GM12878 (cell line): Measurements from ENCODE around the gene CASK. TPM values are rescaled to one million over a fixed set of nuclear protein-coding genes. Genes with fewer than 3 reads are reported as not detected.

Experiments
- ATAC-seq: fragments of 200-7000 bp; cut with Tn5 transposase; 3 replicates; pipeline ENCODE4 v1.9.1; 2020; ENCODE audit warnings: mild to moderate bottlenecking, moderate library complexity
- BruUV-seq: library from RNA; stranded (reverse); fragments of 400-500 nt; replicated peaks from 2 replicates; lab custom pipeline; 2021; lab: Mats Ljungman, UMichigan
- CTCF ChIA-PET: fragments of 300-600 bp; sonication (Branson Sonifier 250); formaldehyde crosslinking; extraction: SDS; loops from one replicate; lab custom pipeline; 2021; ENCODE audit warnings: inconsistent platforms; lab: Yijun Ruan, JAX
- POLR2A ChIA-PET: fragments of 350-600 bp; formaldehyde crosslinking; extraction: SDS; loops from one replicate; lab custom pipeline; 2021; ENCODE audit warnings: inconsistent platforms; lab: Charles Lee
- RAD21 ChIA-PET: fragments of 300-600 bp; sonication (Branson Sonifier 250); formaldehyde crosslinking; loops from one replicate; lab custom pipeline; 2023; ENCODE audit warnings: antibody characterized with exemption; ENCODE audit not compliant: unreplicated experiment; lab: Charles Lee
- SMC1A ChIA-PET: fragments of 300-600 bp; sonication (Branson Sonifier 250); formaldehyde crosslinking; loops from one replicate; lab custom pipeline; 2023; ENCODE audit not compliant: unreplicated experiment, uncharacterized antibody; lab: Charles Lee
- DNase-seq: peaks from one replicate; pipeline ENCODE4 v3.0.0-alpha.2; 2011; ENCODE audit warnings: low read depth, low spot score
- FAIRE-seq: peaks from 3 replicates; lab custom pipeline; 2011; peaks lifted over from hg19 to GRCh38; lab: Jason Lieb, UNC
- H2AFZ ChIP-seq: 2 replicates; pipeline ENCODE4 v1.6.0; 2011; ENCODE audit warnings: low read depth, low read length, control low read depth; ENCODE audit not compliant: control insufficient read depth
- H3K27ac ChIP-seq: 2 replicates; pipeline ENCODE4 v1.5.1; 2011; ENCODE audit warnings: control low read depth; ENCODE audit not compliant: control insufficient read depth, insufficient read depth
- H3K27me3 ChIP-seq, 2 experiments: replicated peaks in 1 of 2; 2 replicates each; pipeline versions ENCODE4 v1.6.0 to v1.6.1; 2011; ENCODE audit warnings: low read length in 1 of 2; ENCODE audit not compliant: control insufficient read depth in 2 of 2, insufficient read depth in 2 of 2
- H3K36me3 ChIP-seq, 2 experiments: 2 replicates each; pipeline ENCODE4 v1.5.1; 2011; ENCODE audit warnings: low read length in 1 of 2; ENCODE audit not compliant: control insufficient read depth in 2 of 2, insufficient read depth in 2 of 2
- H3K4me1 ChIP-seq: 2 replicates; pipeline ENCODE4 v1.6.1; 2011; ENCODE audit warnings: mild to moderate bottlenecking, low read length, moderate library complexity, mixed read lengths; ENCODE audit not compliant: control insufficient read depth, insufficient read depth
- H3K4me2 ChIP-seq: 2 replicates; pipeline ENCODE4 v1.6.0; 2011; ENCODE audit warnings: control low read depth; ENCODE audit not compliant: control insufficient read depth, insufficient read depth
- H3K4me3 ChIP-seq: fragments of 200-600 bp; sonication (generic); 2 replicates; pipeline ENCODE4 v1.5.1; 2016
- H3K79me2 ChIP-seq: 2 replicates; pipeline ENCODE4 v1.6.0; 2011; ENCODE audit warnings: low read length; ENCODE audit not compliant: control insufficient read depth, insufficient read depth
- H3K9ac ChIP-seq: 2 replicates; pipeline ENCODE4 v1.8.0; 2011; ENCODE audit warnings: low read length, control low read depth, mixed read lengths; ENCODE audit not compliant: control insufficient read depth, insufficient read depth
- H3K9me3 ChIP-seq: replicated peaks from 3 replicates; pipeline ENCODE4 v1.5.1; 2011; ENCODE audit warnings: mild to moderate bottlenecking, low read length; ENCODE audit not compliant: control insufficient read depth, insufficient read depth
- H4K20me1 ChIP-seq: 2 replicates; pipeline ENCODE4 v1.6.0; 2011; ENCODE audit not compliant: control insufficient read depth, insufficient read depth
- BHLHE40 ChIP-seq, 2 experiments: fragments of 450-650 bp in 1 of 2; IDR thresholded peaks; 2 replicates each; pipeline ENCODE4 v1.6.1; 2011 to 2017; ENCODE audit warnings: low read depth in 2 of 2, borderline replicate concordance in 1 of 2, improper control_type of control experiment in 1 of 2, low read length in 1 of 2, mild to moderate bottlenecking in 1 of 2
- EP300 ChIP-seq, 2 experiments: fragments of 150-350 bp in 1 of 2; IDR thresholded peaks; 2 replicates each; pipeline ENCODE4 v1.6.1; 2011 to 2012; ENCODE audit warnings: low read depth in 2 of 2, low read length in 2 of 2, borderline replicate concordance in 1 of 2, improper control_type of control experiment in 1 of 2, inconsistent platforms in 1 of 2; ENCODE audit not compliant: control insufficient read depth in 1 of 2
- HDAC6 ChIP-seq: fragments of 200-600 bp; sonication (generic); IDR thresholded peaks from one replicate; pipeline ENCODE4 v1.8.0; 2017; ENCODE audit warnings: antibody characterized with exemption; ENCODE audit not compliant: unreplicated experiment
- HDGF ChIP-seq: fragments of 450-650 bp; IDR thresholded peaks from 2 replicates; pipeline ENCODE4 v1.6.1; 2016; ENCODE audit warnings: antibody characterized with exemption
- HSF1 ChIP-seq: fragments of 150-350 bp; IDR thresholded peaks from 2 replicates; pipeline ENCODE4 v1.6.1; 2014; ENCODE audit warnings: mild to moderate bottlenecking, low read depth, low read length
- NFXL1 ChIP-seq: fragments of 450-650 bp; IDR thresholded peaks from 2 replicates; pipeline ENCODE4 v1.6.1; 2017; ENCODE audit warnings: antibody characterized with exemption, mild to moderate bottlenecking, borderline replicate concordance
- SP1 ChIP-seq: IDR thresholded peaks from one replicate; pipeline ENCODE4 v1.6.1; 2011; ENCODE audit warnings: low read depth, low read length
- SREBF1 ChIP-seq: IDR thresholded peaks from 2 replicates; pipeline ENCODE4 v1.6.1; 2012; ENCODE audit warnings: mild to moderate bottlenecking, low read length
- YY1 ChIP-seq: IDR thresholded peaks from 2 replicates; pipeline ENCODE4 v1.6.1; 2011; ENCODE audit warnings: low read depth, mild to moderate bottlenecking, low read length
- ZNF217 ChIP-seq: fragments of 450-650 bp; IDR thresholded peaks from 2 replicates; pipeline ENCODE4 v1.6.1; 2017; ENCODE audit warnings: antibody characterized with exemption, mild to moderate bottlenecking
- WGBS: methylation state at CpG from one replicate; pipeline ENCODE4 v1.1.6; 2016; ENCODE audit warnings: low lambda C conversion rate; ENCODE audit not compliant: insufficient replicate concordance, insufficient coverage; ENCODE audit errors: missing lambda C conversion rate; 5-methylcytosine and 5-hydroxymethylcytosine counted together
- in situ Hi-C: fragments of 300-500 bp; cut with MboI; formaldehyde crosslinking; loops from 9 replicates; pipeline ENCODE4 v1.14.3; 2018; ENCODE audit warnings: mixed read lengths
- intact Hi-C: fragments of 100-400 bp; cut with micrococcal nuclease; formaldehyde crosslinking; loops from one replicate; pipeline ENCODE4 v1.14.2; 2022; ENCODE audit not compliant: unreplicated experiment
- polyA plus RNA-seq, 11 experiments: library from polyadenylated mRNA; depleted of rRNA in 4 of 11; unstranded in 6 of 11; stranded (reverse) in 5 of 11; fragments of >200 nt; fragmentation: Nextera tagmentation in 4 of 11; fragmentation: Illumina TruSeq in 1 of 11; extraction: Ambion mirVana in 4 of 11; extraction: Trizol in 1 of 11; gene quantifications; 1 replicate in 1 of 11; 2 replicates in 10 of 11; pipeline versions ENCODE4 v1.2.1 to v1.2.3, GENCODE V29; 2011 to 2016; ENCODE audit warnings: inconsistent platforms in 2 of 11, missing spikeins in 2 of 11, low read depth in 1 of 11
- total RNA-seq, 4 experiments: library from RNA; depleted of rRNA in 3 of 4; stranded (reverse); fragments of >200 nt in 3 of 4; fragmentation: Illumina TruSeq in 1 of 4; extraction: Trizol in 1 of 4; gene quantifications; 2 replicates each; pipeline versions ENCODE4 v1.2.1 to v1.2.3, GENCODE V29; 2013 to 2021
- TF ChIP-seq, protein P1 (sequence below): IDR thresholded peaks from 2 replicates; pipeline ENCODE4 v1.6.1; 2011; ENCODE audit warnings: borderline replicate concordance, low read depth, mild to moderate bottlenecking, moderate library complexity, mixed read lengths, low read length; ENCODE audit not compliant: insufficient read depth; ENCODE audit errors: extremely low read length
- TF ChIP-seq, protein P2 (sequence below): fragments of 450-650 bp; IDR thresholded peaks from 2 replicates; pipeline ENCODE4 v1.6.1; 2014; ENCODE audit warnings: mild to moderate bottlenecking

CASK gene
- total and polyA plus RNA-seq, 10 of the 15 experiments (the other 5 are each of a cell fraction or from before 2014, with no cell fraction given) = 0.60 to 45.9 (median 4.8) TPM

- SMC1A ChIA-PET = no interaction called here
- RAD21 ChIA-PET = no interaction called here
These were observed 335.1 kb downstream of the CASK start for GRCh38 chrX:41588271-41588670.

More at GRCh38 chrX:41588271-41588670, 335.1 kb downstream of the CASK start:
- POLR2A ChIA-PET = no interaction called here
- H3K27me3 ChIP-seq = no peaks in the 10 kb centered on the region
- no peaks in the 10 kb centered on the region for H3K79me2 ChIP-seq
- FAIRE-seq (no peak), DNase-seq (no peak), ATAC-seq (no peak)
- H3K9me3 ChIP-seq = no peaks in the 10 kb centered on the region
- intact Hi-C loops = no loop called here
- no TSS peak for BruUV-seq
- H3K27ac ChIP-seq = no peak overlapping the region
- no peaks in the 10 kb centered on the region for H4K20me1 ChIP-seq
- no peak overlapping the region for H3K9ac ChIP-seq
- CTCF ChIA-PET = no interaction called here
- in situ Hi-C loops = no loop called here
- WGBS = 19% methylated on average over 4 of the region's 4 CpGs
- H3K36me3 ChIP-seq = no peaks in the 10 kb centered on the region; a peak in 1 of 4 replicates
- no peaks in the 10 kb centered on the region for H3K4me1 ChIP-seq
- TF ChIP-seq SP1 (no peak), HDAC6 (no peak), HDGF (no peak), SREBF1 (no peak), NFXL1 (no peak), EP300 (IDR thresholded peaks at IDR 0.05; ENCODE audit: borderline replicate concordance in 1 of 2, control insufficient read depth in 1 of 2, low read depth in 2 of 2, low read length in 2 of 2) (no peak), BHLHE40 (IDR thresholded peaks at IDR 0.05; ENCODE audit: borderline replicate concordance in 1 of 2, low read depth in 2 of 2, low read length in 1 of 2) (no peak), HSF1 (no peak), YY1 (no peak), ZNF217 (no peak)
- TF ChIP-seq, protein P1, sequence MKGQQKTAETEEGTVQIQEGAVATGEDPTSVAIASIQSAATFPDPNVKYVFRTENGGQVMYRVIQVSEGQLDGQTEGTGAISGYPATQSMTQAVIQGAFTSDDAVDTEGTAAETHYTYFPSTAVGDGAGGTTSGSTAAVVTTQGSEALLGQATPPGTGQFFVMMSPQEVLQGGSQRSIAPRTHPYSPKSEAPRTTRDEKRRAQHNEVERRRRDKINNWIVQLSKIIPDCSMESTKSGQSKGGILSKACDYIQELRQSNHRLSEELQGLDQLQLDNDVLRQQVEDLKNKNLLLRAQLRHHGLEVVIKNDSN = no peak
- TF ChIP-seq, protein P2, sequence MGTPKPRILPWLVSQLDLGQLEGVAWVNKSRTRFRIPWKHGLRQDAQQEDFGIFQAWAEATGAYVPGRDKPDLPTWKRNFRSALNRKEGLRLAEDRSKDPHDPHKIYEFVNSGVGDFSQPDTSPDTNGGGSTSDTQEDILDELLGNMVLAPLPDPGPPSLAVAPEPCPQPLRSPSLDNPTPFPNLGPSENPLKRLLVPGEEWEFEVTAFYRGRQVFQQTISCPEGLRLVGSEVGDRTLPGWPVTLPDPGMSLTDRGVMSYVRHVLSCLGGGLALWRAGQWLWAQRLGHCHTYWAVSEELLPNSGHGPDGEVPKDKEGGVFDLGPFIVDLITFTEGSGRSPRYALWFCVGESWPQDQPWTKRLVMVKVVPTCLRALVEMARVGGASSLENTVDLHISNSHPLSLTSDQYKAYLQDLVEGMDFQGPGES = no peak
- H3K4me3 ChIP-seq = no peak overlapping the region
- no peak overlapping the region for H3K4me2 ChIP-seq
- no peak overlapping the region for H2AFZ ChIP-seq
